HuH-7.5 (cell line): ENCODE measurements around the gene CYTL1.
"Not testable (repeated sequence)": the region's sequence is repeated elsewhere in the genome, so short reads cannot be mapped to it uniquely, and the experiment has no call there.

Experiments used
- DNase-seq: peaks from one replicate; pipeline ENCODE4 v3.0.0; 2011; ENCODE audit warnings: low spot score

CYTL1 gene

DNA sequence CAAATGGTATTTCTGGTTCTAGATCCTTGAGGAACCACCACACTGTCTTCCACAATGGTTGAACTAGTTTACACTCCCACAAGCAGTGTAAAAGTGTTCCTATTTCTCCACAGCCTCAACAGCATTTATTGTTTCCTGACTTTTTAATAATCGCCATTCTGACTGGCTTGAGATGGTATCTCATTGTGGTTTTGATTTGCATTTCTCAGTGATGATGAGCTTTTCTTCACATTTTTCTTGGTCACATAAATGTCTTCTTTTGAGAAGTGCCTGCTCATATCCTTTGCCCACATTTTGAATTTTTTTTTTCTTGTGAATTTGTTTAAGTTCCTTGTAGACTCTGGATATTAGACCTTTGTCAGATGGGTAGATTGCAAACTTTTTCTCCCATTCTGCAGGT lies 22.3 kb downstream of the CYTL1 start:
- DNase-seq = not testable (repeated sequence)

DNA sequence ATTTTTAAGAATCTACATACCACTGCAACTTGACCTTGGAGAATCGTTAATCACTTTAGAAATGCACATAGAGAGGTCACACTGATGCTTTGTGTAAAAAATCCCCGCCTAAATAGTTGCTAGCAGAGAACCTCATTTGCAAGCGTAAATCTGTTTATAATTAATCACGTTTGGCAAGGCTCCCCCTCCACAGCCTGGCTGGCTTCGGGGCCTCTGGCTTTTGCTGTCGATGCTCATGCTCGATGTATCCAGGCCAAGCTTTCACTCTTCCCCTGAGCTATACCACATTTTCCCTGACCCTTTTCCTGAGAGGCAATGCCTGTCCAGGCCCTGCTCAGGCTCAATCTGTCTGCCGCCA lies 23.4 kb downstream of the CYTL1 start:
- DNase-seq = no peak

DNA sequence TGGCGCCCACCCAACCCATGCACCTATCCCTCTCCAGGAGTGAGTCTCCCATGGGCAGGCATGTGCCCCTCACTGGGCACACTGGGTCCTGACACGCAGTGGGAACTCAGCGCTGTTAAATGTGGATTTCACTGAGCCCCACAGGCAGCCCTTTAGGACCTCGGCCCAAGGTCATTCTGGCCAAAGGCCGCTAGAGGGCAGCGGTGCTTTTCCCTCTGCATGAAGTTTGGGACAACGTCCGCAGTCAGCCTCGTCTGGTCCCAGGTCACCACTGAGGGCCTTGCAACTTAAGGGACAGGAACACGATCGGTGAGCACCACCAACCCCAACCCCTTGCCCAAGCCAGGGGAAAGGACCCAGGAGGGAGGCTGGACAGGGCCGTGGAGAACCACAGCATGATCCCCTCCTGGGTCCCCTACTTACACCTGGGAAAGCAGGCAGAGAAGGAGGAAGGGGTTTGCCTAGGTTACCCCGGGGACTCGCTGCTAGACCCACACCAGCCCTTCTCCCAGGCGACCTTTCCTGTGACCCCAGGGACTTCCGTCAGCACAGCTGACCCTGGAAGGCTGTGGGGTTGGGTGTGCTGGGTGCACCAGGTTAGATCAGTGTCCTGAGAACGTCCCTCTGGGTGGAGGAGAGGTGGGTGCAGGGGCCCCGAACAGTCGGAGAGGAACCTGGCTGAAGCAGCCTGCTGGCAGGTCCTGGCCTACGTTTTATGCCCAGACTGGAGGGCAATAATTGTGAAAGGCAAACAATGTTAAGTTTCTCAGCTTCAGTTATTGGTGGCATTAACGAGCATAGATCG lies 24.0 kb downstream of the CYTL1 start:
- peak; percentile 68 for DNase-seq

DNA sequence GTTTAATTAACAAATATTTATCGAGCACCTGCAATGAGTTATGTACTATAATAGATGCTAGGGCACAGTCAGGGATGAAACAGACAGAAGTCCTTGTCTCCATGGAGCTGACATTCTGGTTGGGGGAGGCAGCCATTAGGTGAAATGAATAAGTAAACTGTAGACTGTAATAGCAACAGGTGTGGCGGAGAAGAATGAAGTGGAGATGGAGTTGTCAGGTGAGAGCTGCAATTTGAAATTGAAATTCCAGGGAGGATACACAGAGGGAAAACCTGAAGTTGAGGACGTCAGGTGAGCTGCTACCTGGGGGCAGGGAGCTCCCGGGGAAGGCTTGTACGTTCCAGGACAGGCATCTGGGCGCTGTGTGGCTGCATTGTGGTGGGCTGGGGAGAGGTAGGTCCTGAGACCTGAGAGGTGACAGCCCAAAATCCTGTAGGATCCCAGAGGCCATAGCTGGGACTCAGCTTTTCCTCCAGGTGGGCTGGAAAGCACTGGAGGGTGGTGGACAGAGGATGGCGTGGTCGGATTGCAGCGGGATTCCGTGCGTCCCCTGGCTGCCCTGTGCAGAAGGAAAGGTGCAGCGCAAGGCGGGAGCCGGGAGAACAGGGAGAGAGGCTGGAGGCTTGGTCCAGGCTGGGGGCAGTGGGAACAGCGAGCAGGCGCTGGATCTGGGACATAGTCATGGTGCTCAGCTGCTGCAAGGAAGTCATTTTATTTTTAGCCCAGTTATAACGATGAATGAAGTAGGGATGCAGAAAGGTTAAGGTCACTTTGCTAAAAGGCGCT lies 24.8 kb downstream of the CYTL1 start:
- DNase-seq = no peak

DNA sequence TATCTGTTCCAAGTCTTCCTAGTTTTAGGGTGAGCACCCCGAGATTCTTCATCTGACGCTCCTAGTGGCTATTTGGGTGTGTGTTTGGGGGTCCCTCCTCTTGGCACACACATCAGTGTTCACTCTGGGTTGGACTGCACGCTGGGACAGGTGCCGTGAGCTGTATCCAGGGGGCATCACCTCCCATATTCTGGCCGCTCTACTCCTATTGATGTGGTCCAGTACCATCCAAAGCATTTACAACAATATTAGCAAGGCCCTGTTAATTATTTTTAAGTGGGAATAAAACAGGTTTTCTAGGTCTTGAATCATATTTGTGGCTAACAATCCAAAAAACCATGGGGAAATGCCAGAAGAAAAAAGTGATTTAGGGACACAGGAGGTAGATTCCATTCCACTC lies 26.4 kb downstream of the CYTL1 start:
- no peak for DNase-seq

DNA sequence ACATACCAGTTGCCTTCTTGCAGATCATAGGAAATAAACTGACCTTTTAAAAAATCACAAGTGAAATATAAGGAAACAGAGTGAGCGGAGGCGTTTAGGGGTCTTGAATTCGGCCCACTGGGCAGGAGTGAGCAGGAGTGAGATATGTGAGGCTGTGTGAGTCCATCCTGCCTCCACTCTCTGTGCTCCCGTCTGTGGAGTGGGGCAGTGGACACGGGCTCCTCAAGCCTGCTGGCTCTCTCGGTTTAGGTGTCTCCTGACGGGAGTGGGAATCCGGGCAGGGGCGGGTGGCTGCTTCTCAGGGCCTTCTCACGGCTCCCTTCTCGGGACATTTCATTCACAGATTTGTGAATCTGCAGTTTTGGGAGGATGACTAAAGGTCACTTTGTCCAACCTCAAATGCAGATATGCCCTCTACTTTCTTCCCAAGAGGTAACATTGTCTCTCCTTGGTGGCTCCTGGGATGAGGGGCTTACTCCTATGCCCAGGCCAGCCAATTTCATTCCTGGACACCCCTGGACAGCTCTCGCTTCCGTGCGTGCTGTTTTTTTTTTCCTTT lies 27.6 kb downstream of the CYTL1 start:
- DNase-seq = no peak

DNA sequence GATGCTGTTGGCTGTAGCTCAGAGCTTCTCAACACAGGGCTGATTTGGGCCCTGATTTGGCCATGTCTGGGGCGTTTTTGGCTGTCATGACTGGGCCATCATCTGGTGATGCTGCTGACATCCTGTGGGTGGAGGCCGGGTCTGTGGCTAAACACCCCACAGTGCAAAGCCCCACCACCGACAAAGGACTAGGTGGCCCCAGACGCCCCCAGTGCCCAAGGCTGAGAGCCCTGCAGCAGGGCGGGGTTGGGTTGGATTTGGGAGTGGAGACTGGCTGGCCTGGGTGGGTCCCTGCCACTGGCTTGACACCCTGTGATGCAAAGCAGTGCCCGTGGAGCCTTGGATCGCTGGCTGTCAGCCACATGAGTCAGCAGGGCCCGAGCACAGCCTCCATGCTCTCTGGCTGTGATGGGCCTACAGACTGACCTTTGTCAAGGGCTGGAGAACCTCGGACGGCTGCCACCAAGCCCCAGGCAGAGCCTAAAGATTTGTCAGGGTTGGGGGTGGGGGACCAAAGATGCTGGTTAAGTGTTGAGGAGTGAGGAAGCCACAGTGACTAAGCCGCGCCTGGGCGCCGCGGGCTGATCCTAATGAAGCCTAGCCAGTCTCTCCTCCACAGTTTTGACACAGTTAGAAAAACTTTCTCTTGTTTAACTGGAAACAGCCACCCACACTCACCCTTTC lies 28.3 kb downstream of the CYTL1 start:
- no peak for DNase-seq

DNA sequence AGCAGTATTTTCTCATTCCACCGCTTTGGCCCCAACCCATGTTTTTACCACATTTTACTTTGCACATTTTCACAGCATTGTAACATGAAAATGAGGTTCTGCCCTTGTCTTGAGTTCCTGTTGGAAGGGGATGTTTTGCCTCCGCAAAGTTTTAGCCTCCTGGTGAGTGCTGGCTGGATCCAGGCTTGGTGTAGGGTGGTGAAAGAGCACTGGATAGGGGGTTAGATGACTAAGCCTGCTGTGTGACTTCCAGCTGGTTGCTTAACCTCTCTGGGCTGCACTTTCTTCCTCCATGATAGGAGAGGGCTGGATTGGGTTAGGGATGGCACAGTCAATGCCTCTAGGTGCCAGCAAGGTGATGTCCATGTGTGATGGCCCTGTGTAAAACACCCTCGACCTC lies 28.9 kb downstream of the CYTL1 start:
- no peak for DNase-seq

DNA sequence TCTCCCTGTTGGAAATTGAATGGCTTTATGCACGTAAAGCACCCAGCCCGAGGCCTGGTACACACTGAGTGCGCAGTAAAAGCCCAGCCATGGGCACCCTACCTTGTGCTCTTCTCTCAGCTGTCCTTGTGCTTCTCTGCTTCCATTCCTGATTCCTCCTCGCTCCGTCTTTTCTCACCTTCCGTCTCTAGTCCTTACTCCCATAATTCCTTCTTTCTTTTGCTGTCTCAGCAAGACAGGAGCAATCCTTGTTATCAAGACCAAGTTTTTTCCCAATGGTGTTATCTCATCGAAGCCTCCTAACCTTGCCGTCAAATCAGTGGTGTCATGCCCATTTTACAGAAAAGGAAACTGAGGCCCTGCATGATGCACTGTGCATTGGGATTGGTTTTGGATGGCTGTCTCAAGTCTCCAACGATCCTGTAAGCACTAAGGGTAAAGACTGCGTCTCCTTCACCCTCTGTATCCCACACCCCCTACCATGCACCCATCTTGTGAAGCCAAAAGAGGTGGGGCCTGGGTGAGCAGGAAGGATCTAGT lies 30.1 kb downstream of the CYTL1 start:
- no peak for DNase-seq

DNA sequence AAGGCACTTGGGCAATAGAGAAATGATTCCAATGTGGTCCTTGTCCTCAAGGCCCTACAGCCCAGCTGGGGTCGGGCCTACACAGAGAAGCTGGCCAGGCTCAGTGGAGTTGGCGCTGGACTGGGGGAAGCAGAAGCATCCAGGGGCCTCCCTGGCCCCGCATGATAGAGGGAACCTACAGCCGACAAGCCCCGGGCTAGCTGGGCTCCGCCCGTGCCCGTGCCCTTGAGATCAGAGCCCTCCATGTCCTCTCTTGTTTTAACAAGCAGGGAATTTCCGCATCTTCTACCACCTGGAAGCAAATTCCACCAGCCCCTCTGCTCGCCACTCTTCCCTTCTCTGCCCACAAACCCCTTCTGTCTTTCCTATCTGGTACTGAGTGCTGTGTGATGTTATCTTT lies 31.6 kb downstream of the CYTL1 start:
- no peak for DNase-seq

DNA sequence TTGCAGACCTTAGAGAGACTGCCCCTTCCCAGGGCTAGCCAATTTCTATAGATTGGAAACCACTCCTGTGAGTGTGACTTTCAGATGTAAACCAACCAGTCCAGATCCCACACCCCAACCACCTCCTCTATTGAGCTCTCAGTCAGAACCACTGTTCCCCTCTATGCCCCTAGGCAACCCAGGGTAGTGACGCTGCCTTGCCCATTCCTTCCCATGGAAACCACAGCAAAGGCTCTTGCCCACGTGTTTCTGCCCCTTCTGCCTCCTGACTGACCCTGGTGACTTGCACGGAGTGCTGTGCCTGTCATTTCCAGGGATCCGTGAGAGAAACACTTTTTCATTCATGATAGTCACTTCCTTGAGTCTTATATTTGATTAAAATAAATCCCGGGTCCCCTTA lies 32.4 kb downstream of the CYTL1 start:
- DNase-seq = no peak

DNA sequence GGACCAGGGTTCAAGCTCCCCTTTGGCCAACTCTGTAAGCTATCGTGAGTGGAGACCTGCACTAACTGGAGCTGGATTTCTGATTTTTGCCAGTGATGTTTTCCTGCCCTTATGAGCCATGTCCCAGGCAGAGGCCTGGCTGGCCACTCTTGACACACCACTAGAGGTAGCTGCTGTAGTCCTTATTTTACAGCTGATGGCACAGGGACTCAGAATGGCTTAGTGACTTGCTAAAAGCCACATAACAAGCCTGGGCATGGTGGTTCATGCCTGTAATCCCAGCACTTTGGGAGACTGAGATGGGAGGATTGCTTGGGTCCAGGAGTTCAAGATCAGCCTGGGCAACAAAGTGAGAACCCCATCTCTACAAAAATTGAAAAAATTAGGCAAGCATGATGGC lies 33.4 kb downstream of the CYTL1 start:
- DNase-seq = no peak

DNA sequence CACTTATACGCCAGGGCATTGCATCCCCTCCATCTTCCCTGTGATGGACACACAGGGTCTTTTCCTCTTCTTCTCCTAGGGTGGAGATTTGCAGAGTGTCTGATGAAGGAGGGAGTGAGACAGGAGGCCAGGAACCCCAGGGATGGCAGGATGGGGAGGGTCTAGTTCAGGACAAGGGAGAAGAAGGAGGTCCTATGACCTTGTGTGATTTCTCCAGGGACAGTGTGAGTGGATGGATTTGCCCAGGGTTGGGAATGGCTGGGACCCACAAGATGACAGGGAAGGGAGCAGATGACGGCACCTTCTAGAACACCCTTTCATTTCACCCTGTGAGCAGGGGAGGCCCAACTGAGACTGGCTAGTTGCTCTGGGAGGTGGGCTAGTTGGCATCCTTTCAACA lies 34.2 kb downstream of the CYTL1 start:
- DNase-seq = no peak

DNA sequence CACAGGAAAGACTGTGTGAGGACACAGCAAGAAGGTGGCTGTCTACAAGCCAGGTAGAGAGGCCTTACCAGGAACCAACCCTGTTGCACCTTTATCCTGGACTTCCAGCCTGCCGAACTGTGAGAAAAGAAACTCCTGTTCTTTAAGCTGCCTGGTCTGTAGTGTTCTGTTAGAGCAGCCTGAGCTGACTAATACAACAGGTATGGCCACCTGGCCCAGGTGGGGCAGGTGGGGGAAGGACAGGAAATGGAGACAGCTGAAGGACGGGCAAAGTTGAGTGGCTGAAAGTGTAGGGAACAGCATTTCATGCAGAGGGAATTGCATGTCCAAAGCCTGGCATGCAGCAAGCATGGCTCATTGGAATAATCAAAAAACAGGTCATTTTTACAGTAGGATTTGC lies 35.1 kb downstream of the CYTL1 start:
- no peak for DNase-seq

DNA sequence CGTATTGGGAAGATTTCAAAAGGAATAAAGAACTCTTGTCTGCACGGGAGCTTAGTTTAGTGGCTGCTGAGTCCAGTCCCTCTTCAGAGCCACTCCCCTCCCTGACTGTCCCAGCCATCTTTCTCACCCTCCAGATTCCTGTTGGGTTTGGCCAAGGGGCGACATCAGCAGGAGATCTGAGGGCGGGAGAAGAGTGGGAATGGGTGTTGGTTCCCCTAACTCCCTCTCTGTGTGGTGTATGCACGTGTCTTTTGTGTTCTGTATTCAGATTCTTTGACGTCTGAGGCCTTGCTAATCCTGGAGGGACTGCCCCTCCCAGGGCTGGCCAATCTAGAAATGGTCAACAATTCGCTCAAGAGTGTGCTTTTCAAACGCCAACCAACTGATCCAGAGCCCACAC lies 37.4 kb downstream of the CYTL1 start:
- DNase-seq = no peak

DNA sequence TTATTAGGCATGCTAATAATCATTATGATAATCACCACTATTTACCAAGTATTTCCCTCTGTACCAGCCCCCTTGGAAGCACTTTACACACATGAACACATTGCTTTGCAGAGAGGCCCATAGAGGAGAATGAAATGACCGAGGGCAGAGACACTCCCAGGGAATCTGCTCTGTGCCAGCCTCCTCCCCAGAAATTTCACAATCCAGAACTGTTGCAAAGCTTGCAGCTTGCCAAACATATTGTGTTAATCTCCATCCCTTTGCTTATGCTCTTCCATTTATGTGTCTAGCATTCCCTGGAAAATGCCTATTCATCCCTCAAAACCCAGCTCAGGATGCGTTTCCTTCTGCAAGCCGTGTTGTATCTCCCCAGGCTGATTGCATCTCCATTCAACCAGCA lies 37.8 kb downstream of the CYTL1 start:
- DNase-seq = no peak

DNA sequence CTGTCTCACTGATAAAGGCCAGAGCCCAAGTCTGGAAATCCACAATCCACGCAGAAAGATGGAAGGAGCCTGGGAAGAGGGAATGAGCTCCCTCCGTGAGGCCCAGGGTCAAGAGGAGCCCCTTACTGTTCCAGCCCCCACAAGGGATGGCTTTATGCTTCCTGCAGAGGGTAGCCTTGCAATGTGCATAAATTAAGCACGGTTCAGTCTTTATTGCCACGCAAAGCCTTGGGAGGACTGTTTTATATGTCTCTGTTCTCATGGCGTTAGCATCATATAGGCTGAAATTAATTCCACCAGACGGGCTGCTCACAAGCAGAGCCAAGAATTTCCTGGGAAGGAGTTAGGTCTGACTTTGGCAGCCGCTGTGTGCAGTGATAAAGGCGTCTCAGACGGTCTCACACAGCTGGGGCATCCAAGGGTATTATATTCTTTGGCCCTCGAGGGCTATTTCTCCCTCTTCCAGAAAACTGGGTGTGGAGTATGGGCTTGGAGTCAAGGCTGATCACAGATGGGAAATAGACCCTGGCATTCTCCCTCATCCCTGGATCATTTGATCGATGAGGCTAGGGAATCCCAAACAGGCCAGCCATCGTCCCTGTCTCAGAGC lies 38.5 kb downstream of the CYTL1 start:
- no peak for DNase-seq

DNA sequence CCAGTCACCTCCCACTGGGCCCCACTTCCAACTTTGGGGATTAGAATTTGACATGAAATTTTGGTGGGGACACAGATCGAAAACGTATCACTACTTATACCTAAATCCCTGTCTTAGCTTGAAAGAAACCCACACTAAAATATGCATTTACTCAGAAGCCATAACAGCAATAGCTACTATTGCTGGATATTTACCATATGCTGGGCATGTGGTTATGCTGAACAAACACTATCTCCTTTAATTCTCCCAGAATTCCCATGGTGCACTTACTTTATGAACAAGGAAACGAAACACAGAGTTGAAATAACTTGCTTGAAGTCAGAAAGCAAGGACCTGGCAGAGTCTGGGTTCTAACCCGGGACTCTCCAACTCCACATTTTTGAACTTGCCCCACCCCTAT lies 39.3 kb downstream of the CYTL1 start:
- no peak for DNase-seq

DNA sequence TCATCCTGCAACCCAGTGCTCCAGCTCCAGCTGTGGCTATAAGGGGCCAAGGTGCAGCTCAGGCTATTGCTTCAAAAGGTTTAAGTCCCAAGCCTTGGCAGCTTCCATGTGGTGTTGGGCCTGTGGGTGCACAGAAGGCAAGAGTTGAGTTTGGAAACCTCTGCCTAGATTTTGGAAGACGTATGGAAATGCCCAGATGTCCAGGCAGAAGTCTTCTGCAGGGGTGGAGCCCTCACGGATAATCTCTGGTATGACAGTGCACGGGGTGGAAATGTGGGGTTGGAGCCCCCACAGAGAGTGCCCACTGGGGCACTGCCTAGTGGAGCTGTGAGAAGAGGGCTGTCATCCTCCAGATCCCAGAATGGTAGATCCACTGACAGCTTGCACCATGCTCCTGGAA lies 44.5 kb downstream of the CYTL1 start:
- DNase-seq = no peak

DNA sequence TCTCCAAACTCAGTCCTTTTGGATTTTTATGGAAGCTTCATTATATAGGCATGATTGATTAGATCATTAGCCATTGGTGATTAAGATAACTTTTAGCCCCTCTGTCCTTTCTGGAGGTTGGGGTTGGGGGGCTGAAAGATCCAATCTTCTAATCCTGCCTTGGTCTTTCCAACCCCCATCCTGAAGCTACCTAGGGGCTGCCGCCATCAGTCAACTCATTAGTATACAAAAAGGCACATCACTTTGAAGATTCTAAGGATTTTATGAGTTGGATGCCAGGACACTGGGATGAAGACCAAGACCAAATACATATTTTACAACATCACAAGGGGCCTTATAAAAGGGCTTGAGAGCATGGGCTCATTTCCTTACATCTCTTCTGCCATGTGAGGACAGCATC lies 47.5 kb downstream of the CYTL1 start:
- DNase-seq = no peak

DNA sequence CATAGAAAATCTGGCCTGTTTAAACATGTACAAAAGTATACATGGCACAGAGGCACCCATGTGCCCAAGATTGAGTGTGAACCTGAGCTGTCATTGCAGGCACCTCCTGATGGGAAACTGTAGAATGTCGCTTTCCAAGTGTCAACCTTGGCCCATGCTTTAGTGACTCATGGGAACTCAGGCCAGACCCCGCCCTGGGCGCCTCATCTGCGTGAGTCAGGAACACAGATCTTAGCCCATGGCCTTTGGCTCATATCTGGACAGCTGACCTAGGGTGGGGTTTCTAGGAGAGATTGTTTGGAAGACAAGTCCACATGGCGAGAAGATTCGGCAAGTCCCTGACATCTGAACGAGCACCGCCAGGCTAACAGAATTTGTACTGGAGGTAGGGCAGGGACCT lies 50.0 kb downstream of the CYTL1 start:
- DNase-seq = no peak

DNA sequence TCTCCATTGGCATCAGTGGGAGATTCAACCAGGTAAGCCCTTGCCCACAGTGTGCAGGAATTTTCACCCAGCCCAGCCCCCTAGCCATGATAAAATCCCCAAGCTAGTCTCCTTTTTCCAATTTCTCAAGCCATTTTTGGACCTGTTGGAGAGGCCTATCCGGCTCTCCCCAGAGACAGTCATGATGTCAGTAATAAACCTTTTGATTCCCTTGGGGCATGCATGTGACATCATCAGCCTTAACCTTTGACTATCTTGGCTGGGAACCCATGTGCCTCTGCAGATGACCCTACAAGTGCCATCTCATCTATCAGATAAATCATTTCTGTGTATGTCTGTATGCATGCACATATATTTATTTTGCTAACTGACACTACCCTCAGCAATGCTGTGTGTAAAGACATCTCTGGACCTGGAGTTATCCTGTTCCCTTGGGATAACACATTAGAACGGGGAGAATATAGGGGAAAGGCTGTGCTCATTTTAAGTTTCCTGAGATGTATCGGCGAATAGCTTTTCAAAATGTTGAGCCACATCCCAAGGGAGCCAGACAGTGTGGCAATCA lies 51.0 kb downstream of the CYTL1 start:
- no peak for DNase-seq
